ENCODE results near the gene DGCR6.
"Not testable (repeated sequence)": the region's sequence is repeated elsewhere in the genome, so short reads cannot be mapped to it uniquely, and the experiment has no call there.

The DGCR6 gene

GRCh38 chr22:18960166-18960820, 54.2 kb downstream of the DGCR6 start:
- DNase-seq; H3K36me3 Mint-ChIP-seq (ENCODE audit: low read depth): not testable (repeated sequence)

GRCh38 chr22:18961201-18961600, 55.1 kb downstream of the DGCR6 start:
- not testable (repeated sequence) for H3K27me3 Mint-ChIP-seq (ENCODE audit: low read depth, poor library complexity); H3K4me1 Mint-ChIP-seq; H3K36me3 Mint-ChIP-seq (ENCODE audit: low read depth); DNase-seq; H3K9me3 Mint-ChIP-seq; H3K4me3 Mint-ChIP-seq
- H3K27ac Mint-ChIP-seq = peak overlapping the region; percentile 72

More at GRCh38 chr22:18960166-18960820, 54.2 kb downstream of the DGCR6 start:
- not testable (repeated sequence) for H3K9me3 Mint-ChIP-seq, H3K4me3 Mint-ChIP-seq, H3K4me1 Mint-ChIP-seq, H3K27ac Mint-ChIP-seq
- peaks cover 10% of the 10 kb centered on the region for H3K27me3 Mint-ChIP-seq (ENCODE audit: low read depth, poor library complexity)

All from nephron progenitor cell (in vitro differentiated cells).